ENCODE data around the gene WNT8B. TPM values are rescaled to one million over a fixed set of nuclear protein-coding genes. Genes with fewer than 3 reads are reported as not detected.

The WNT8B gene
- polyA plus RNA-seq, 1 donor (not counting 4 experiments of a cell fraction or from before 2014, with no cell fraction given), result not detected

DNA sequence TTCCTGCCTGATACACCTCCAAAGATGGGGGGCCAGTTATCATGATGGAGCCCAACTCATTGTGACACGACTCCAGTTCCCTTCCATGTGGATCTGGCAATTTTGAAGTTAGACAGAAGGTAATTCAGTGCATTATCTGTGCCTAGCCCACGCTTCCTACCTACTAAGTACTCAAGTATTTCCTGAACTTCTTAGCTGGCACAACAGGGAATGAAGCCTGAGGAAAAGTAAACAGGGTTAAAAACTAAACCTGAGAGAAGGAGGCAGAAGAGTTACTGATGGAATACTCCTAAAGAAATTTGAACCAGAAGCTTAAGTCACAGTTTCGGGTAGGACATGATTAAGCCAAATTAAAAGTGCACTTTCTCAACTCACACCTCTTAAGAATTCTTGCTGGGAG, 58.0 kb downstream of the WNT8B start:
- dilution Hi-C loops (cut with MboI; ENCODE audit: extremely low pct_ligation_motif_present, low sequenced_read_pairs), result no loop called here
- Histone ChIP-seq H3K9me3 (ENCODE audit: control insufficient read depth, low read depth, low read length) (no peaks in the 10 kb centered on the region), H3K4me1 (ENCODE audit: control insufficient read depth, extremely low read depth, insufficient read depth, low read length) (no peaks in the 10 kb centered on the region), H4K20me1 (ENCODE audit: control insufficient read depth, extremely low read depth, insufficient read depth, low read length) (no peaks in the 10 kb centered on the region), H3K27ac (ENCODE audit: control insufficient read depth, insufficient read depth, low read length) (no peak overlapping the region), H3K36me3 (ENCODE audit: control insufficient read depth in 2 of 2, extremely low read depth in 1 of 2, insufficient read depth in 2 of 2, low read length in 2 of 2) (peaks cover 3 to 17% of the 10 kb centered on the region in 2 experiments), H3K27me3 (ENCODE audit: control insufficient read depth, extremely low read depth, insufficient read depth, low read length) (no peaks in the 10 kb centered on the region), H2AFZ (ENCODE audit: control insufficient read depth, low read length) (no peak overlapping the region), H3K4me3 (ENCODE audit: control insufficient read depth in 2 of 3, extremely low read depth in 1 of 3, insufficient read depth in 2 of 3, low read depth in 1 of 3, low read length in 3 of 3) (no peak overlapping the region), H3K9ac (ENCODE audit: control insufficient read depth, extremely low read depth, insufficient read depth, low read length) (no peak overlapping the region), H3K4me2 (ENCODE audit: control insufficient read depth, extremely low read depth, insufficient read depth, low read depth, low read length) (no peak overlapping the region), H3K79me2 (ENCODE audit: control insufficient read depth, insufficient read depth, low read length) (no peaks in the 10 kb centered on the region), H3K9me1 (ENCODE audit: control insufficient read depth, extremely low read depth, insufficient read depth, low read length) (no peaks in the 10 kb centered on the region)
- TF ChIP-seq CTCF (optimal IDR thresholded peaks at IDR 0.05 in 1 of 3, IDR thresholded peaks at IDR 0.05 in 1 of 3, conservative IDR thresholded peaks at IDR 0.05 in 1 of 3; ENCODE audit: extremely low read depth in 1 of 3, insufficient read depth in 2 of 3, low read length in 3 of 3) (no peak), EZH2 (IDR thresholded peaks at IDR 0.05; ENCODE audit: low read length) (no peak)
- no peak for DNase-seq (ENCODE audit: low read depth, low spot score)
- peak; percentile 9 for FAIRE-seq

DNA sequence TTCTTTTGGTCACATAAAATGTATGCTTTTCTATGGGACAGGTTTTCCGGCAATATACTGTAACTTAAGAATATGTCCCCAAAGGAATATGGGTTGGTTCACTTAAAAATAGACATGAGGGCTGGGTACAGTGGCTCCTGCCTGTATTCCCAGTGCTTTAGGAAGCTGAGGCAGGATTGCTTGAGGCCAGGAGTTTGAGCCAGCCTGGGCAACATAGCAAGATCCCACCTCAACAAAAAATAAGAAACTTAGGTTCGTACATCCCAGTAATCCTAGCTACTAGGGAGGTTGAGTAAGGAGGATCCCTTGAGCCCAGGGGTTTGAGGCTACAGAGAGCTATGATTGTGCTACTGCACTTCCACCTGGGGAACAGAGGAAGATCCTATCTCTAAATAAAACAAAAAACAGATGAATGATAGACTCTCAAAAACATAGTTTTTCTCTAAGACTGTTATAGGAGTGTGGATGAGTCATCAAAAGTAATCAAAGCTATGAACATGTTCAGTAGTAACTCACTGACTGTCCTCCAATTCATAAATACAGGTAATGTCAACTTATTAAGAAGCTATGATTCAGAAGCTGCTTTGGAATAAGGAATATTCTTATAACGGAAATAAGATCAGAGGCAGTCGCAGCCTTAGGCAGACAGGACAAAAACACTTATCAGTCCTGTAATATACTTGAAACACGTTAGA, 59.4 kb downstream of the WNT8B start:
- FAIRE-seq (no peak), DNase-seq (ENCODE audit: low read depth, low spot score) (no peak)
- no peaks in the 10 kb centered on the region for H3K9me1 ChIP-seq (ENCODE audit: control insufficient read depth, extremely low read depth, insufficient read depth, low read length)
- H3K9me3 ChIP-seq (ENCODE audit: control insufficient read depth, low read depth, low read length), result no peaks in the 10 kb centered on the region
- dilution Hi-C loops (cut with MboI; ENCODE audit: extremely low pct_ligation_motif_present, low sequenced_read_pairs), result no loop called here
- H2AFZ ChIP-seq (ENCODE audit: control insufficient read depth, low read length), result no peak overlapping the region
- no peaks in the 10 kb centered on the region for H3K27me3 ChIP-seq (ENCODE audit: control insufficient read depth, extremely low read depth, insufficient read depth, low read length)
- no peaks in the 10 kb centered on the region for H3K79me2 ChIP-seq (ENCODE audit: control insufficient read depth, insufficient read depth, low read length)
- no peak for TF ChIP-seq CTCF (optimal IDR thresholded peaks at IDR 0.05 in 1 of 3, IDR thresholded peaks at IDR 0.05 in 1 of 3, conservative IDR thresholded peaks at IDR 0.05 in 1 of 3; ENCODE audit: extremely low read depth in 1 of 3, insufficient read depth in 2 of 3, low read length in 3 of 3)
- no peaks in the 10 kb centered on the region for H3K4me1 ChIP-seq (ENCODE audit: control insufficient read depth, extremely low read depth, insufficient read depth, low read length)
- no peak overlapping the region for H3K9ac ChIP-seq (ENCODE audit: control insufficient read depth, extremely low read depth, insufficient read depth, low read length)
- no peak overlapping the region for H3K4me3 ChIP-seq (ENCODE audit: control insufficient read depth in 2 of 3, extremely low read depth in 1 of 3, insufficient read depth in 2 of 3, low read depth in 1 of 3, low read length in 3 of 3)
- H3K36me3 ChIP-seq (ENCODE audit: control insufficient read depth in 2 of 2, extremely low read depth in 1 of 2, insufficient read depth in 2 of 2, low read length in 2 of 2), result peaks cover 14 to 28% of the 10 kb centered on the region in 2 experiments
- H4K20me1 ChIP-seq (ENCODE audit: control insufficient read depth, extremely low read depth, insufficient read depth, low read length), result no peaks in the 10 kb centered on the region
- H3K4me2 ChIP-seq (ENCODE audit: control insufficient read depth, extremely low read depth, insufficient read depth, low read depth, low read length), result no peak overlapping the region
- no peak overlapping the region for H3K27ac ChIP-seq (ENCODE audit: control insufficient read depth, insufficient read depth, low read length)

All from keratinocyte (primary cell).